Activated T-helper 2 cell treated with anti-CD3 and anti-CD28 coated beads, Interferon-gamma antibody, Interleukin-2, Interleukin-4, amounts not matched to agents 10 μg/mL and 5 μg/mL and 100 μg/mL, durations not matched to agents 14 hours and 24 hours and 36 hours (primary cell): Measurements from ENCODE around the gene F13B. TPM values are rescaled to one million over a fixed set of nuclear protein-coding genes. Genes with fewer than 3 reads are reported as not detected.
"Not testable (repeated sequence)": the region's sequence is repeated elsewhere in the genome, so short reads cannot be mapped to it uniquely, and the experiment has no call there.

ENCODE experiments used
- DNase-seq: peaks from one replicate; pipeline ENCODE4 v3.0.0; 2021; ENCODE audit warnings: low spot score
- H3K27ac Mint-ChIP-seq: one replicate; pipeline ENCODE4 v1.8.0; 2021; ENCODE audit warnings: mixed read lengths
- H3K27me3 Mint-ChIP-seq: one replicate; pipeline ENCODE4 v1.8.0; 2021; ENCODE audit warnings: low read depth, mixed read lengths
- H3K36me3 Mint-ChIP-seq: one replicate; pipeline ENCODE4 v1.8.0; 2021; ENCODE audit warnings: low read depth, mixed read lengths
- H3K4me1 Mint-ChIP-seq: one replicate; pipeline ENCODE4 v1.8.0; 2021; ENCODE audit warnings: low read depth, mixed read lengths
- H3K4me3 Mint-ChIP-seq: one replicate; pipeline ENCODE4 v1.8.0; 2021; ENCODE audit warnings: low read depth, mild to moderate bottlenecking, moderate library complexity, mixed read lengths
- H3K9me3 Mint-ChIP-seq: one replicate; pipeline ENCODE4 v1.8.0; 2021; ENCODE audit warnings: mixed read lengths
- intact Hi-C: fragments of 100-400 bp; cut with micrococcal nuclease; formaldehyde crosslinking; loops from one replicate; pipeline ENCODE4 v1.15.1; 2023
- total RNA-seq: library from RNA; stranded (reverse); gene quantifications from 2 replicates; pipeline ENCODE4 v1.2.3, GENCODE V29; 2022

F13B gene, protein sequence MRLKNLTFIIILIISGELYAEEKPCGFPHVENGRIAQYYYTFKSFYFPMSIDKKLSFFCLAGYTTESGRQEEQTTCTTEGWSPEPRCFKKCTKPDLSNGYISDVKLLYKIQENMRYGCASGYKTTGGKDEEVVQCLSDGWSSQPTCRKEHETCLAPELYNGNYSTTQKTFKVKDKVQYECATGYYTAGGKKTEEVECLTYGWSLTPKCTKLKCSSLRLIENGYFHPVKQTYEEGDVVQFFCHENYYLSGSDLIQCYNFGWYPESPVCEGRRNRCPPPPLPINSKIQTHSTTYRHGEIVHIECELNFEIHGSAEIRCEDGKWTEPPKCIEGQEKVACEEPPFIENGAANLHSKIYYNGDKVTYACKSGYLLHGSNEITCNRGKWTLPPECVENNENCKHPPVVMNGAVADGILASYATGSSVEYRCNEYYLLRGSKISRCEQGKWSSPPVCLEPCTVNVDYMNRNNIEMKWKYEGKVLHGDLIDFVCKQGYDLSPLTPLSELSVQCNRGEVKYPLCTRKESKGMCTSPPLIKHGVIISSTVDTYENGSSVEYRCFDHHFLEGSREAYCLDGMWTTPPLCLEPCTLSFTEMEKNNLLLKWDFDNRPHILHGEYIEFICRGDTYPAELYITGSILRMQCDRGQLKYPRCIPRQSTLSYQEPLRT
- not detected in 2 replicates for total RNA-seq

DNA sequence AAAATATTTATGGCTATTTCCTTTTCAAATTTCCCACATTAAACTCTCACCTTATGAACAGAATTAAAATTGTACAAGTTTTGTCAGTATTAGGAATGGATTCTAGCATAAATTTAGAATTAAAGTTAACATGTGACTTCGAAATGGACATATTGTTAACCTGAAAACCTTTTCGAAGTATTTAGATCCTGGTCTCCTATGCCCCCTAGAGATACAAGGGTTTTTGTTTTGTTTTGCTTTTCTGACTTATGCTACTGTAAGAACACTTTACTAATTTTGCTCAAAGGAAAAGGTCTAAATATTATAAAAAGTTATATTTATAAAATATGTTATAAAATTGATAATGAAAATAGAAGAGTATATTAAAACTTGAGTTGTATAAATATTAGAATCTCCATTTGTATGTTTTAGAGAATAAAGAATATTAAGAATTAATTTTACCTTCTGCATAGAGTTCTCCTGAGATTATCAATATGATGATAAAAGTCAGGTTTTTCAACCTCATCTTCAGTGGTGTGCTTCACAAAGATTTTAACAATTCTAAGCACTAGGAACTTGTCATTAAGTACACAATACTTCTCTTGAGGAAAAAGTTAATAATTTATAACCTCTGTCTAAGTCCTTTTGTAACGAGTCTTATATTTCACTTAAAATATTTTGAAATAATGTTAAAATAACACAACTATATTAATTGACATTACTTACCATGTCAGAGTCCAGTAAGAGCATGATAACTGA, at the start of gene F13B:
Gene F13B, minus strand, starts transcription at position 542 of the 738 bp plus-strand sequence. Its CDS starts 37 bp downstream, at position 505.
- Mint-ChIP-seq H3K36me3 (no peaks in the 10 kb centered on the region), H3K4me1 (peaks cover 6% of the 10 kb centered on the region), H3K27me3 (peaks cover 3% of the 10 kb centered on the region), H3K4me3 (no peak within 1 kb of the TSS), H3K9me3 (peaks cover 5% of the 10 kb centered on the region), H3K27ac (no peak within 1 kb of the TSS)
- DNase-seq, result no peak
- intact Hi-C loops, result no loop called here

DNA sequence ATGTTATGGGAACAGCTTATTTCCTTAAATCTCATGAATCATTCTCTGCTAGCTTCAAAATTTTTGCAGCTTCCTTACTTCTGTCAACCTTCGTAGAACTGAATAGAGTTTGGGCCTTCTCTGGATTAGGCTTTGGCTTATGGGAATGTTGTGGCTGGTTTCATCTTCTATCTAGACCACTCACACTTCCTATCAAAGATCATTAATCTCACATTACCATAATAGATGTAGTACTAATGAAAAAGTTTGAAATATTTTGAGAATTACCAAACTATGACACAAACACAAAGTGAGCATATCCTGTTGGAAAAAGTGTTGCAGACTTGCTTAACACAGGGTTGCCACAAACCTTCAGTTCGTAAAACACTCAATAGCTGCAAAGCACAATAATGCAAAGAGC, 49.1 kb upstream of the F13B start:
- no peaks in the 10 kb centered on the region for H3K27me3 Mint-ChIP-seq
- intact Hi-C loops, result no loop called here

DNA sequence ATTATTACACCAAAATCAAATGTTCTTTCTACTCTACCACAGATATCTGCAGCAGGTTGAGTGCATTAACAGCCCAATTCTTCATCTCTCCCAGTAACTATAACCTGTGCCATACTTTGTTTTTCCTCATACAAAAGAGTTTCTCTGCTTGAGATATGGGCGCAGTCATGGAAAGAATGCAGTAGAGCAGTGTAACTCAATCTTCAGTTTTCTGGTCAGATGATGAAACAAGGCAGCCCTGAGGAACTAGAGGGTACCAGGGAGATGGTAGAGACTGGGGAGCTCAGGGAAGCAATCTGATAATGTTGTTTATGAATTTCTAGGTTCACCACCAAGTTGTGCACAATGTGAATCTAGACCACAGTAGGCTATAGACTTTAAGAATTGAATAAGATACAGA, 39.8 kb upstream of the F13B start:
- Mint-ChIP-seq H3K4me3 (no peak overlapping the region), H3K9me3 (peaks cover 34% of the 10 kb centered on the region), H3K36me3 (peaks cover 97% of the 10 kb centered on the region), H3K4me1 (peaks cover 30% of the 10 kb centered on the region), H3K27me3 (no peaks in the 10 kb centered on the region), H3K27ac (no peak overlapping the region)
- DNase-seq, result no peak
- intact Hi-C loops, result no loop called here

More for the DNA sequence above, 49.1 kb upstream of the F13B start:
- DNase-seq, result no peak
- H3K4me1 Mint-ChIP-seq, result peaks cover 1% of the 10 kb centered on the region
- peaks cover 86% of the 10 kb centered on the region for H3K36me3 Mint-ChIP-seq
- no peak overlapping the region for H3K27ac Mint-ChIP-seq
- H3K4me3 Mint-ChIP-seq, result no peak overlapping the region
- H3K9me3 Mint-ChIP-seq, result no peaks in the 10 kb centered on the region

DNA sequence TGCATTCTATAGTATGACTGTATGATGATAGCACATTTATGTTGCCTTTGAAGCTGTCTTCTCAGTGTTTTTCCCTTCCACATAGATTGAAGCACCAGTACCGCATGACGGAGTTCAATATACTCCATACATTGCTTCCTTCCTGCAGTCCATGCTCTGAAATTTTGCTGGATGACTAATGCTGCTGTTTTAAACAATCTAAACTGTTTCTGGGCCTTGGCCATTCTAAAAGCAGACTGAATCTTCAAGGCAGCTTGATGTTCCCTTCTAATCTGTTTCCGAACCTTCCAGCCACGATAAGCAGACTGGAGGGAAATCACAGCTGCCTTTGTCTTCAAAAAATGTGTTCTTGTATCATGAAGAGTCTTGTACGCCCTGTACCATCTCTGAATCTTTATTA, 36.2 kb upstream of the F13B start:
- peaks cover 31% of the 10 kb centered on the region for H3K4me1 Mint-ChIP-seq
- intact Hi-C loops, result loop anchor here (5.0 kb wide), 1 partner anchor 44 kb away; the partner anchor contains the start of gene ASPM
- DNase-seq, result no peak
- no peaks in the 10 kb centered on the region for H3K27me3 Mint-ChIP-seq
- H3K4me3 Mint-ChIP-seq, result no peak overlapping the region
- H3K27ac Mint-ChIP-seq, result no peak overlapping the region
- peaks cover 86% of the 10 kb centered on the region for H3K36me3 Mint-ChIP-seq
- peaks cover 33% of the 10 kb centered on the region for H3K9me3 Mint-ChIP-seq

DNA sequence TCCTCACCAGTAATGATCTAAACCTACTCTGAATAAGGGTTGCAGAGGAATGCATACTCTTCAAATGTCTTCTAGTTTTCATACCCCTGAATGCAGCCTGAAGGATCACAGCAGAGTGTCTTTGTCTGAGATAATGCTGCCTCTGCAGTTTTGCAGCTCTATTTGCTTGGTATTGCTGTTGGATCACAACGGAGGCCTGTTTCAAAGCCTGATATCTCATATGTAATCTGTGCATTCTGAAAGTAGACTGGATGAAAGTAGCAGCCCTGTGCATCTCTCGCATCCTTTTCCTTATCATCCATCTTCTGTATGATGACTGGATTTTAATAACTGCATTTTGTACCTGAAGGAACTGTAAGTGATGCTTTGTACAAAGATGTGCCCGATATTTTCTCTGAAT, 34.9 kb upstream of the F13B start:
- Mint-ChIP-seq H3K27me3 (no peaks in the 10 kb centered on the region), H3K4me3 (no peak overlapping the region), H3K27ac (no peak overlapping the region), H3K4me1 (peaks cover 27% of the 10 kb centered on the region), H3K9me3 (peaks cover 23% of the 10 kb centered on the region), H3K36me3 (peaks cover 82% of the 10 kb centered on the region)
- intact Hi-C loops, result loop anchor here (5.0 kb wide), 1 partner anchor 45 kb away; the partner anchor contains the start of gene ASPM
- DNase-seq, result no peak

DNA sequence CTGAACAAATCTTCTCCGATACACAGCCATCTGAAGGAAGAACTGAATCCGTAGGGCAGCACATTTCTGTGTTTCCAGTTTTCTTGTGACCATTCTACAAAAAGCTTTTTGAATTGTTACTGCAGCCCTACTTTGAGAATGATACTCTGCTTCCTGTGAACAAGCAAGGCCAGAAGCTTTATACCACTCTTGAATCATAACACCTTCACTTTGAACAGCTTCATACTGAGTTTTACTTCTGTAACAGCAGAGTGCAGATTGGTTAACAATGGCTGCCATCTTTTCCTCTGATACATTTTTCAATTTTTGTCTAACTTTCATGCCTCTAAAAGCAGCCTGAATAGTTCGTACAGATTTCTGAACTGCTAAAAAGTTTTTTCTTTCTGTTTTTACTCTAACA, 33.6 kb upstream of the F13B start:
- peaks cover 28% of the 10 kb centered on the region for H3K4me1 Mint-ChIP-seq
- H3K36me3 Mint-ChIP-seq, result peaks cover 77% of the 10 kb centered on the region
- DNase-seq, result no peak
- peaks cover 19% of the 10 kb centered on the region for H3K9me3 Mint-ChIP-seq
- no peaks in the 10 kb centered on the region for H3K27me3 Mint-ChIP-seq
- no peak overlapping the region for H3K27ac Mint-ChIP-seq
- intact Hi-C loops, result loop anchor here (5.0 kb wide), 1 partner anchor 47 kb away; the partner anchor contains the start of gene ASPM
- H3K4me3 Mint-ChIP-seq, result no peak overlapping the region

DNA sequence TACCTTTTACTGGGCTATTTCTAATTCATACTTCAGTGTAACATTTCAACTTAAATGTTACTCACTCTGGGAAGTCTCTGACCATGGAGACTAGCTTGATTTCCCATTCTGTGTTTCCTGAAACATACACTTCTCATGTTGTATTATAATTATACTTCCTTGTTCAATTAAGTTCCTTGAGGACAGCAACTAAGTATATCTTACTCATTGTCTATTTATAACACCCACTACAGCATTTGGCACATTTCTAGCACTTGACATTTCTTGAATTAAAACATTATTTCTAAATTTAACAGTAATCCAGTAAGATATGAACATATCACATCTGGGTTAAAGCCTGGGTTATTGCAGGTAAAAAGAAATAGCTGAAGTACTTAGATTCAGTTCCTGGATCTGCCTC, 32.4 kb upstream of the F13B start:
- Mint-ChIP-seq H3K27ac (no peak overlapping the region), H3K36me3 (peaks cover 73% of the 10 kb centered on the region), H3K9me3 (peaks cover 19% of the 10 kb centered on the region), H3K27me3 (no peaks in the 10 kb centered on the region), H3K4me3 (no peak overlapping the region), H3K4me1 (peaks cover 28% of the 10 kb centered on the region)
- intact Hi-C loops, result no loop called here
- DNase-seq, result no peak

DNA sequence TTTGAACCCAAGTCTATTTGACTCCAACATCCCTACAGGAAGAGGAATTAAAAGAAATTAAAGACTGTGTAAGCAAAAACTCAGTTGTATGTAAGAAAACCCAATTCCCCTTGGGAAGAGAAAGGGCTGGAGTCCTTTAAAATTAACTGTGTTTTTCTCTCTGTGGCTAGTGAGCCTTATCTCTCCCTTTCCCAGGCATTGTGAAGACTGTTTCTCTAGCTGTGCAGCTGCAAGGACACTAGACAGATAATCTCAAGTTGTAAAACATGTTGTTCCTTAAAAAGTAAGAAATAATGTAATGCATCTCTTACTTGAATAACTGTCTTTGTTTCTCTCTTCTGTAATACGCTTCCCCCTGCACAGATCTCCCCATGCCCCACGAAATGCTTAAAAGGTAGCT, 29.9 kb upstream of the F13B start:
- H3K27ac Mint-ChIP-seq, H3K9me3 Mint-ChIP-seq, H3K27me3 Mint-ChIP-seq, intact Hi-C loops, H3K4me3 Mint-ChIP-seq, DNase-seq: not testable (repeated sequence)
- Mint-ChIP-seq H3K4me1 (peaks cover 19% of the 10 kb centered on the region), H3K36me3 (peaks cover 66% of the 10 kb centered on the region)

DNA sequence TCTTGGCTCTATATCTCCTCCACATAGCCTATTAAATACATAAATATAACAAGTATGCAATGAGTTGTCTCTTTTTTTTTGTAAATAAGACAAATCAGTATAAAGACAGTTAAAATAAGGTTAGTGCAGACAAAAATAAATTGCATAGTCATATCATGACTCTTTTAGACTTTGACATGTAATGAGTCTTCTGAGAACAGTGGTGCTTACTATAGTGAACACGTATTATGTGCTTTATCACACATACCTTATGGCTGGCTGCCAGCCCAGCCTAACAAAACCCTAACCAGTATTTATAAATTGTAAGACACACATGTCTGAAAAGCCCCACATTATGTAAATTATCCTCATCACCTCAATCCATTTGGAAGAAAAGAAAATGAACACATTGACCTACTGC, 29.1 kb upstream of the F13B start:
- Mint-ChIP-seq H3K4me1 (peaks cover 12% of the 10 kb centered on the region), H3K27ac (no peak overlapping the region), H3K27me3 (no peaks in the 10 kb centered on the region), H3K9me3 (no peaks in the 10 kb centered on the region), H3K36me3 (peaks cover 64% of the 10 kb centered on the region), H3K4me3 (no peak overlapping the region)
- intact Hi-C loops, result no loop called here
- DNase-seq, result no peak

DNA sequence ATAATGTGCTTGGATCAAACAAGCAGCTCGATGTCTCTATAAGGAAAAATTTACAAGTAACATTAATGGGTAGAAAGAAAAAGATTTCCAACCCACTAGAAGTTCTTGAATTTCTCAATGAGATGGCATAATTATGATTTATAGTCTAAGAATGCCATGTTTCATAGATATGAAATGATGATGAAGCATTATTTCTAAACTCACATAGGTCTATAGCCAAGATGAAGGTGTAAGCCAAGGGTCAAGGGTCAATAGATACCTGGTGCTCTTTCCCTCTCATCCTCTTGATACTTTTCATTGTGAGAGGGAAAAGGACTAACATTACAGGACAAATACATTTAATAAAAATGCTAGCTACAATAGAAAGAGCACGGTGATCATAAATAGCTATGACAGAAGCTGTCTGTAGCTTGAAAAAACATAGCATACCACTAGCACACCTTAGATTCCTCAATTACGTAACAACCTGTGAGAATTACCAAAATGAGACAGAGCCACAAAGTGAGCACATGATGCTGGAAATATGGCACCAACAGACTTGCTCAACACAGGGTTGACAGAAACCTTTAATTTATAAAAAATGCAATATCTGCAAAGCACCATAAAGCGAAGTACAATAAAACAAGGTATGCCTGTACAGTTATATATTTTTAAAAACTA, 26.3 kb upstream of the F13B start:
- Mint-ChIP-seq H3K4me3 (no peak overlapping the region), H3K9me3 (no peaks in the 10 kb centered on the region), H3K4me1 (peaks cover 8% of the 10 kb centered on the region), H3K36me3 (peaks cover 69% of the 10 kb centered on the region), H3K27me3 (no peaks in the 10 kb centered on the region), H3K27ac (no peak overlapping the region)
- intact Hi-C loops, result no loop called here
- no peak for DNase-seq

DNA sequence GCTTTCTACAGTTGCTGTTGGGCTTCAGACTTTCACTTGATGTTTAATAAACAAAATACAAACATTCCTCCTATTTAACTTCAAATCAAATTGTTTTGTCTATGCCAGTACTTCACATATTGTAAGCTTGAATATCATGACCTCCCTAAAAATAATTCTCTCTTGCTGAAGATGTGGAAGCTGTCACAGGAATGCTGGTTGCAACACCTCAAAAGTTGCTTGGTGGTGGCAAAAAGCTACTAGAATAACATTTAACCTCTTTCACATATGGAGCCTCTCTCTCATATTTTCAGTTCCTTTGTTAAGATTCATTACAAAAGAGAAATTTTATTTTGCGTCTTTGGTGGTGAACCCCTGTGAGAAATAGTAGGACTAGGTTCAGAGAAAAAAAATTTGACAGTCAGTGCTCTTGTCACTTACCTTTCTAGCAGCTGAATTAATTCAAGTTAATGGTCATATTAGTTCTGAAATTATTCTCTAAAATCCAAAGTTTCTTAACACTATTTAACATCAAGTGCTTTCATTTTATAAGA, 25.5 kb upstream of the F13B start:
- intact Hi-C loops, result no loop called here
- Mint-ChIP-seq H3K36me3 (peaks cover 74% of the 10 kb centered on the region), H3K27ac (no peak overlapping the region), H3K27me3 (no peaks in the 10 kb centered on the region), H3K4me3 (no peak overlapping the region), H3K4me1 (peaks cover 8% of the 10 kb centered on the region), H3K9me3 (no peaks in the 10 kb centered on the region)
- no peak for DNase-seq

DNA sequence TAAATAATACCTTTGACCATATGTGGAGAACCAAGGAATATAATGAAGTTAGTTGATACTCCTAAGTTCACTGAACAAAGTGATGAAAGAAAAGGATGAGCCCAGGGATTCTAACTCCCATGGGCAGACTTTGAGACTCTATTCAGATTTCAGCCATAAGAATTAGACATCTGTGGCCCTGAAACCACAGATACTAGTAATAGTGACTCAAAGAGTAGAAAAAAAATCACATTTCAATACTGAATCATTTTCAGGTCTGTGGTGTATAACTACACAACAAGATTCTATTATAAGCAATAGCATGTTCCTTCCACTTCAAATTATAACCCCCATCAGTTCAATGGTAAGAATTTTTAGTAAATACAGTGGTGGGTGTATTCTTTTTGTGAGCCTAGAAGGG, 16.4 kb upstream of the F13B start:
- intact Hi-C loops, result no loop called here
- Mint-ChIP-seq H3K36me3 (peaks cover 74% of the 10 kb centered on the region), H3K27ac (no peak overlapping the region), H3K27me3 (no peaks in the 10 kb centered on the region), H3K4me1 (no peaks in the 10 kb centered on the region), H3K4me3 (no peak overlapping the region), H3K9me3 (peaks cover 33% of the 10 kb centered on the region)
- no peak for DNase-seq
